AG04450 (cell line): ENCODE measurements around the gene IGFL1. TPM values are rescaled to one million over a fixed set of nuclear protein-coding genes. Genes with fewer than 3 reads are reported as not detected.
"Not testable (repeated sequence)": the region's sequence is repeated elsewhere in the genome, so short reads cannot be mapped to it uniquely, and the experiment has no call there.

Source experiments
- CTCF ChIA-PET: fragments of 300-600, 350-600 bp; formaldehyde crosslinking; extraction: SDS; loops from one replicate; lab custom pipeline; 2022; ENCODE audit warnings: antibody characterized with exemption, inconsistent platforms; lab: Charles Lee
- POLR2A ChIA-PET: fragments of 350-600 bp; formaldehyde crosslinking; extraction: SDS; loops from one replicate; lab custom pipeline; 2021; ENCODE audit warnings: antibody characterized with exemption, inconsistent platforms; lab: Yijun Ruan, JAX
- DNase-seq: peaks from one replicate; pipeline ENCODE4 v3.0.0-alpha.2; 2011; ENCODE audit warnings: low read depth, low spot score
- H3K27ac ChIP-seq: one replicate; pipeline ENCODE4 v1.5.1; 2012; ENCODE audit warnings: low read depth, low read length, control low read depth
- H3K27me3 ChIP-seq: one replicate; pipeline ENCODE4 v1.6.0; 2012; ENCODE audit warnings: low read length; ENCODE audit not compliant: control insufficient read depth, insufficient read depth
- H3K4me3 ChIP-seq: 2 replicates; pipeline ENCODE4 v1.5.1; 2011; ENCODE audit warnings: mild to moderate bottlenecking, low read depth, low read length, control low read depth
- H3K9me3 ChIP-seq: 2 replicates; pipeline ENCODE4 v1.5.1; 2012; ENCODE audit warnings: low read length; ENCODE audit not compliant: control insufficient read depth, insufficient read depth
- polyA plus RNA-seq: library from polyadenylated mRNA; depleted of rRNA; stranded (reverse); fragments of >200 nt; gene quantifications from 2 replicates; pipeline ENCODE4 v1.2.3, GENCODE V29; 2011
- TF ChIP-seq, protein P1 (sequence below): IDR thresholded peaks from 2 replicates; pipeline ENCODE4 v1.5.1; 2011; ENCODE audit warnings: low read depth, low read length, control low read depth, inconsistent platforms

IGFL1 gene
- polyA plus RNA-seq, 1 experiment, result not detected

DNA sequence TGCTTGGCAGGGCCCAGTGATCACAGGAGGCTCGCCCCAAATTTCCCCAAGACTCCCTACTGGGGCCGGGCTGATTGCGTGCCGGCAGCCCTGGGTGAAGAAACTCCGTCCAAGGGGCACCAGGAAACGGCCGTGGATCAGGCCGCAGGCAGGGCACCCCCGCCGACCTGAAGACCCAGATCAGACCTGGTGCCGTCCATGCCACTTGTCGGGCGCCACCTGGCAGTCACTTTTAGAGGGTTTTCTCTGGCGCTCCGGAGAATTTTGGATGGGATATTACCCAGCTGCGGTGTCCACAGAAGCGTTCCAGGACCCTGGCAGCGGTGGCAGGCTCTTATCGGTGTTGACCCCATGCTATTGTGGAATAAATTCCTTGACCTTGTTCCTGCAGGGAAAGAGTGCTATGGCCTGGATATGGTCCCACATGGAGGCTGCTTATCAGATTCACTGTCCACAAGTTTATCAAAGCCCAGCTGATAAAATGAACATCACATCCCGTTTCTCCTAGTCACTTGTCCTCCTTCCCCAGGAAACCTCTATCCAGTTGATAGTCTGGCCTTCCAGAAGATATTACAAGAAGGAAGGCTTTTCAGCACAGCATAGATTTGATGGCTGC lies 43.3 kb upstream of the IGFL1 start:
- TF ChIP-seq, protein P1, sequence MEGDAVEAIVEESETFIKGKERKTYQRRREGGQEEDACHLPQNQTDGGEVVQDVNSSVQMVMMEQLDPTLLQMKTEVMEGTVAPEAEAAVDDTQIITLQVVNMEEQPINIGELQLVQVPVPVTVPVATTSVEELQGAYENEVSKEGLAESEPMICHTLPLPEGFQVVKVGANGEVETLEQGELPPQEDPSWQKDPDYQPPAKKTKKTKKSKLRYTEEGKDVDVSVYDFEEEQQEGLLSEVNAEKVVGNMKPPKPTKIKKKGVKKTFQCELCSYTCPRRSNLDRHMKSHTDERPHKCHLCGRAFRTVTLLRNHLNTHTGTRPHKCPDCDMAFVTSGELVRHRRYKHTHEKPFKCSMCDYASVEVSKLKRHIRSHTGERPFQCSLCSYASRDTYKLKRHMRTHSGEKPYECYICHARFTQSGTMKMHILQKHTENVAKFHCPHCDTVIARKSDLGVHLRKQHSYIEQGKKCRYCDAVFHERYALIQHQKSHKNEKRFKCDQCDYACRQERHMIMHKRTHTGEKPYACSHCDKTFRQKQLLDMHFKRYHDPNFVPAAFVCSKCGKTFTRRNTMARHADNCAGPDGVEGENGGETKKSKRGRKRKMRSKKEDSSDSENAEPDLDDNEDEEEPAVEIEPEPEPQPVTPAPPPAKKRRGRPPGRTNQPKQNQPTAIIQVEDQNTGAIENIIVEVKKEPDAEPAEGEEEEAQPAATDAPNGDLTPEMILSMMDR, result no peak
- Histone ChIP-seq H3K27ac (no peak overlapping the region), H3K27me3 (peaks cover 48% of the 10 kb centered on the region), H3K9me3 (no peaks in the 10 kb centered on the region; the same call in 1 of the 2 replicates), H3K4me3 (no peak overlapping the region)
- CTCF ChIA-PET, result no interaction called here
- POLR2A ChIA-PET, result no interaction called here
- no peak for DNase-seq

DNA sequence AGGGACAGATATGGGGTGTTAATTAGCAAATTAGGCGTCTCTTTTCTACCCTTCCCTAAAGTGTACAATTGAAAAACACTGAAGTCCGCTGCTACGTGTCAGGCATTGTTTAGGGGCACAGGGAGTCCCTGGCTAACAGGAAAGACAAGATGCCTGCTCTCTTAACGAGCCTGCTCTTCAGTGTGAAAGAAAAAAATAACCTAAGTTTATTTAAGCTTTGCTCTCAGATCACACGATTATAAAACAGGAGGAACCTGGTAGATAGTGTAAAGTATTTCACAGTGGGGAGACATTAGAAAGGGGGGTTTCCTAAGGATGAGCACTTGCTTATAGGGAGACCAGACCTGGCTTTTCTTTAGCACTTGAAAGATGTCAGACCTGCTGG lies 42.8 kb upstream of the IGFL1 start:
- no peak for DNase-seq
- H3K9me3 ChIP-seq, result no peaks in the 10 kb centered on the region; the same call in 1 of the 2 replicates
- no peak overlapping the region for H3K27ac ChIP-seq
- H3K27me3 ChIP-seq, result peaks cover 51% of the 10 kb centered on the region
- H3K4me3 ChIP-seq, result no peak overlapping the region
- CTCF ChIA-PET, result no interaction called here
- TF ChIP-seq, protein P1, result no peak
- POLR2A ChIA-PET, result no interaction called here

DNA sequence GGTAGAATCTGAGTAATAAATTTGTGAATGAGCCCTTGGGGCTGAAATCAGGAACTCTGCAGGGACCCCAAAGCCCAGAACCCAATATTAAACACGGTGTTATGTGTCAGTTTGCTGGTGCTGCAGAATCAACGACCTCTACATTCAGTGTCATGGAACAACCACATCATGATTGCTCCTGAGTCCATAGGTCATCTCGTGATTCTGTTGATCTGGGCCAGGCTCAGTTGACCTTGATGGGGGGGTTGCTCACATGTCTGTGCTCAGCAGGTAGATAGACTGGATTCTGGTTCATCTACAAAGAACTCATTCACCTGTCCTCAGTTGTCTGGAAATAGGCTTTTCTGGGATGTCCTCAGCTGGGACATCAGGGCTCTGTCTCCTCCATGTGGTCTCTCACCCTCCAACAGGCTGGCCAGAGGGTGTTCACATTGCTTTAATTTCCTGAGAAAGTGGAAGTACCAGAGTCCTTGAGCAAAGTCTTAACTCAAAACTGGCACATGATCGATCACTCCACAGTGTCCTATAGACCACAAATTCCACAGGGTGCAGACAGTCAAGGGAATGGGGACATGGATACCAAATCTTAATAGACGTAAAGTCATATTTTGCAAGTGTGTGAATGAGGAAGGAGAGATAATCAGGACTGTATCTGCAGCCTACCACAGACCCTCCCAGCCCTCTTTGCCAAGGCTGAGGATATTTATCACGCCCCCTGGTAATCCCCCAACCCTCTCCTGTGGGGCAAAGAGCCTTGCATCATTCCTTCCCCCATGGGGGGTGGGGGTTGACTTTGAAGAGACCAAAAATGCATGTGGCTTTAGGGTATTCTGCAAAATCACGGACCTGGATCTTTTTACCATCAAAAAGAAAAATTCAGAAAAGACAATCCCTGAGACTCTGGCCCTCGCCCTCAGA lies 39.3 kb upstream of the IGFL1 start:
- Histone ChIP-seq H3K9me3 (no peaks in the 10 kb centered on the region), H3K27me3 (peaks cover 57% of the 10 kb centered on the region), H3K4me3 (no peak overlapping the region), H3K27ac (no peak overlapping the region)
- ChIA-PET POLR2A (no interaction called here), CTCF (interaction anchor here (0.6 to 2.3 kb wide), 3 partner anchors 73 to 164 kb away, joined by 3 to 16 read pairs (median 4); no protein-coding TSS in a partner anchor)
- DNase-seq, result no peak
- TF ChIP-seq, protein P1, result no peak

DNA sequence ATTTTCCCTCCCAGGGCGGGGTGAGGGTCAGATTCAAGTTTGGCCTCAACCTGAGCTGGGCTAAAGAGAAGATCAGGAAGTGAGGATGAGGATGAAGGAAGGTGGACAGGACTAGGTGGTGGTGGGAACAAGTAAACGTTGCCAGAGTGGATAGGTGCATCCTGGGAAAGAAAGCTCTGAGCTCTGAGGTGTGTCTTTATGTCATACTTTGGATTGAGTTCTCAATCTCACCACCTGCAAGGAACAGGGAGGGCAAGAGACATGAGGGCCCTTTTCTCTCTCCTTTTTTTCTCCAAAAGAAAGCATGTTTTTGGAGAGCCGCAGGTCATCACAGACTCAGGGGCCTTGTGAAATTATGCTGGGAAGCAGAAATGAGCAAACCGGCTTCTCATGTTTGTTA lies 38.2 kb upstream of the IGFL1 start:
- ChIA-PET CTCF (interaction anchor here (0.7 to 1.3 kb wide), 4 partner anchors 109 to 163 kb away, joined by 3 to 5 read pairs (median 4); no protein-coding TSS in a partner anchor), POLR2A (no interaction called here)
- TF ChIP-seq, protein P1, result no peak
- DNase-seq, result no peak
- Histone ChIP-seq H3K27ac (no peak overlapping the region), H3K9me3 (no peaks in the 10 kb centered on the region), H3K27me3 (peaks cover 51% of the 10 kb centered on the region), H3K4me3 (no peak overlapping the region)

DNA sequence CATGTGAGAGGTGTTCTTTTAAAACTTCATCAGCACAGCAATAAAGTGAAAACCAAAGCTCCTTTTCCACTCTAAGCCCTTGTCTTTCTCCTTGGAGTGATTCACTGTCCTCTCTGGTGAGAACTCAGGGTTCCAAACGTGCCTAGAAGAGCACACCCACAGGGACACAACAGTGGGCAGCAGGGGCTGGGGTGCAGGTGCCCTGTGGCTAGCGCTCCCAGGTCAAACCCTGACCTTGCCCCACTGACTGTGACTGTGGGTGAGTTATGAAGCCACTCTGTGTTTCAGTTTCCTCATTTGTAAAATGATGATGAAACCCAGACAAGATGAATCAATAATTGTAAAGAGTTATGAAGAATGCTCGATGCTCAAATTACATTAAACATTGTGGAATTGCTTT lies 37.6 kb upstream of the IGFL1 start:
- no peak overlapping the region for H3K4me3 ChIP-seq
- POLR2A ChIA-PET, result no interaction called here
- CTCF ChIA-PET, result interaction anchor here (0.7 to 1.3 kb wide), 4 partner anchors 109 to 163 kb away, joined by 3 to 5 read pairs (median 4); no protein-coding TSS in a partner anchor
- H3K9me3 ChIP-seq, result no peaks in the 10 kb centered on the region
- TF ChIP-seq, protein P1, result no peak
- no peak for DNase-seq
- H3K27me3 ChIP-seq, result peaks cover 51% of the 10 kb centered on the region
- H3K27ac ChIP-seq, result no peak overlapping the region

DNA sequence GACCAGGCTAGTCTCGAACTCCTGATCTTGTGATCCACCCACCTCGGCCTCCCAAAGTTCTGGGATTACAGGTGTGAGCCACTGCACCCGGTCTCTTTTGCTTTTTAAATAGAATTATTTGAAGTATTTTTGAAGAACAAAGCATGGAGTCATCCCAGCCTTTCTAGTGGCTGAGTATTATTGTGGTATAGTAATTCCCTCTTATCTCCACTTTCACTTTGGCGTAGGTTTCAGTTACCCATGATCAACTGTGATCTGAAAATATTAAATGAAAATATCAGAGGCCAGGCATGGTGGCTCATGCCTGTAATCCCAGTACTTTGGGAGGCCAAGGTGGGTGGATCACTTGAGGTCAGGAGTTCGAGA lies 36.9 kb upstream of the IGFL1 start:
- H3K4me3 ChIP-seq, CTCF ChIA-PET, H3K27ac ChIP-seq, H3K9me3 ChIP-seq, POLR2A ChIA-PET, DNase-seq: not testable (repeated sequence)
- H3K27me3 ChIP-seq, result peaks cover 52% of the 10 kb centered on the region
